ENCODE measurements around the gene ICAM5. TPM values are rescaled to one million over a fixed set of nuclear protein-coding genes. Genes with fewer than 3 reads are reported as not detected.

Gene ICAM5
- total RNA-seq, 1 experiment from 2014 or later, result 0.20 TPM

DNA sequence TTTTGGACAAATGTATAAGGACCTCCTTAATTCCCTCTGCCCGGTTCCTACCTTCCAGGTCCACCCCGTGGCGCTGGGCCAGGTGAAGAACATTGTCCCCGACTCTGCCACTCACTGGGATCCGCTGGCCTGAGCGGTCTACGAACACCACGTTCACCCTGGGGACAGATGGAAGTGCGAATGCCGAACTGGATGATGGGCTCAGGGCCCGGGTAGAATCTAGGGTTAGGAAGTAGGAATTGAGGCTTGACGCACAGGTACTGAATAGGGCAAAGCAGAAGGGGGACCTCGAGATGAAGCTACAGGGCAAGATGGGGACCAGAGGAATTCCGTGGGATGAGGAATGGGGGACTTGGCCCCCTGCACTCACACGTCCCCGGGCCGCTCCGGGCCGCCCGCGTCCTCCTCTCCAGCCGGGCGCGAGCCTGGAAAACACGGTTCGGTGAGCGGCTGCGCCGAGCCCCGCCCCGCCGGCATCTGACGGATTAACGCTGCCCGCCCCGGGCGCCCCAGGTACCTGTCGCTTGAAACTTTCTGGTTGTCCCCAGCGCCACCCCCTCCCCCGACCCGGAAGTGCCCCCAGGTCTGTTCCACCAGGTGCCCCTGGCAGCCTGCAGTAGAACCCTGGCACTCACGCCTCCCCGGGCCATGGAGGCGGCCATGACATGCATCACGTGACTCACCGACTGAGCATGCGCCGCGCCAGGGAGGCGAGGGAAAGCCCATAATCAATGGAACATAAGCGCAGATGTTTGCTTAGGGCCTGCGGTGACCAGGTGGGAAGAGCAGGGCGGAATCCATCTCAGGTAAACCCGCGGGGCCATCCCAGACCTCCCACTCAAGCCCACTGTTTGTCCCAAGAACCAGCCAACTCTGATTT is 25.8 kb downstream of the ICAM5 start, which contains the start of gene FDX2:
Gene FDX2, minus strand, starts transcription at position 681 of the 880 bp plus-strand sequence. Its CDS starts 19 bp downstream, at position 662.
- in situ Hi-C loops (cut with HindIII; ENCODE audit: low pct_unique_long_range_greater_than_20kb, low sequenced_read_pairs), result no loop called here
- DNase-seq (ENCODE audit: low read depth), result peak; percentile 53

DNA sequence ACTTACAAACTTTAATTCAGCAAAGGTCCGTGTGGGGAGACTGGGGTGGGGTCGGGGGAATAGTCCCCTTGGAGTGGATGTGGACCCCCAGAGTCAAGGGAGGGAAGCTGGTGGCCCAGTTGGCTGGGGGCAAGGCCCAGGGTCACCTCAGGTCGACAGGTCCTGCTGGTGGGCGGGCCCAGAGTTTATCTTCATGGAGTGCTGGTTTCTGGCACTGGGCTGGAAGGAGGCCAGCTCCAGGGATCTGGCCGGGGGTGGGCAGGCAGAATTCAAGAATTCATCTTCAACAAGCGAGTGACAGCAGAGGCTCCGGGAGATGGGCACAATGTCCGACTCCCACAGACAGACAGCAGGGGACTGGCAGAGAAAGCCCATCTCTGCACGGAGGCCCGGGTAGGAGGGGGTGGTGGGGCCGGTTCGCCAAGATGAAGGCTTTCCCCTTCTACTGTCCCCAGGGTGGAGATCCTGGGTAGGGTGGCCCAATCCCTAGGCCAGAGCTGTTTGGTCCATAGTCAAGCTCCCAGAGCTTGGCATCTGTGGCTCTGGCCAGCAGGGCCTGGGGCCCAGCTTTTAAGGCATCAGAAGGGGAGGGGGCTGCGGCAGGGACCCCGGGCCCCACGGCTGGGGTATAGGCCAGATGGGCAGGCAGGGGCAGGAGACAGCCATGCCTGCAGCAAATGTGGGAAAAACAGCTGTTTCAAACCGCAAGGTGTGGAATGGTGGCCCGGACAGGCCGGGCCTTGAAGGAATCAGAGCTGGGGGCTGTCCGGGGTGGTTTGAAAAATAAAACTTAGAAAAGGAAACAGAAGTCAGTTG is 26.7 kb downstream of the ICAM5 start:
- in situ Hi-C loops (cut with HindIII; ENCODE audit: low pct_unique_long_range_greater_than_20kb, low sequenced_read_pairs), result no loop called here

DNA sequence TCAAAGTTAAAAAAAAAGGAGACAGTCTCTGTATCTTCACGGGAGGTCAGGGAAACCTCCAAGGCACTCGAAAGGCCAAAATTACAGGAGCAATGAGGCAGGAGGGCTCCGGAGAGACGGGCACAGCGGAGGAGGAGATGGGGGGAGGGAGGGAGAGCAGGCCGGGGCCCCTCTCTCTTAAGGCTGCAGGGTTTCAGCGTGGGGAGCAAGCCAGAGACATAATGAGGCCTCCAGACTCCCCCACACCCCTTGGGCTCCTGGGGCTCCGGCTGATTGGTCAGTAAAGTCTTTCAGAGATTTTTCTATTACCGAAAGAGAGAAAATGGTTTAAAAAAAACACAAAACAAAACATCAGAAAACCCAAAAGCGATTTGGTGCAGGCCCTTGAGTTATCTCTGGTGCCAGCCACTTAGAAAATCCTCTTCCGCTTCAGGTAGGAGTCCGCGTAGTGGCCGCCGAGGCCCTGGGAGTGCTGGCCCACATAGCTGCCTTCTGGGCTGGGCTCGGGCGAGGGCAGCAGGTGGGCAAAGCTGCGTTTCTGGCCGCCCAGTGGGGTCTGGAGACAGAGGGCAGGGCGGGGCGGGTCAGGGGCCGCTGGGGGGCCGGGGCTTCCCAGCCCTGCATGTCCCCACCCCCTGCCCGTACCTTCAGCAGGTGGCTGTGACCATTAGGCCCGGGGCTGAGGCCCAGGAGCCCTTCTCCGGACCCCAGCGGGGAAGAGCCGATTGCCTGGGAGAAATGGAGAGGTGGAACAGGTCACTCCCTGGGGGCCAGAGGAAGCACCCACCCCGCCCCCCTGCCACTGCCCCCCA is 27.5 kb downstream of the ICAM5 start:
- in situ Hi-C loops (cut with HindIII; ENCODE audit: low pct_unique_long_range_greater_than_20kb, low sequenced_read_pairs), result no loop called here
- no peak for DNase-seq (ENCODE audit: low read depth)

More for the DNA sequence above, 26.7 kb downstream of the ICAM5 start:
- DNase-seq (ENCODE audit: low read depth), result no peak

DNA sequence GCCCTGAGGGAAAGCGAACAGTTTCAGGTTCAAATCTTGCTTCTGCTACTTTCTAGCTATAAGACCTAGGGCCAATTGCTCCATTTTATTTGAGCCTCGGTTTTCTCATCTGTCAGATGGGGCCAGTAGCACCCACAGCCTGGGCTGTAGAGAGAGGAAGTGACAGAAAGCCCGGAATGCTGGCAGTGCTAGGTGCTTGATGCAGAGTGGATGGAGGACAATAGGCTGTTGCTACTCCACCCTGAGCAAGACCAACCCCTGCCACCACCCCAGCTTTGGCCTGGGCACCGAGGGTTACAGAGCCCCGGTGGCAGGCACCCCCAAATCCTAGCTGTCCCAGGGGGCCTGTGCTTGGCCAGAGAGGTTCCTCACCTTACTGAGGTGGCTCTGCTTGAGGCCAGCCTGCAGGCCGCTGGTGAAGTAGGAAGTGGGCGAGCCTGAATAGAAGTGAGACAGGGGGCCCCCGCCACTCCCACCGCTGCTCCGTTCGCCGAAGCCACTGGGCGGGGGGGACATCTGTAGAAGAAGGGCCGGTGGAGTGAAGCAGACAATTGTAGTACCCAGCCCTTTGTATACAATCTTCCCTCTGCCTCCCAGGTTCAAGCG is 28.2 kb downstream of the ICAM5 start:
- no peak for DNase-seq (ENCODE audit: low read depth)
- in situ Hi-C loops (cut with HindIII; ENCODE audit: low pct_unique_long_range_greater_than_20kb, low sequenced_read_pairs), result no loop called here

DNA sequence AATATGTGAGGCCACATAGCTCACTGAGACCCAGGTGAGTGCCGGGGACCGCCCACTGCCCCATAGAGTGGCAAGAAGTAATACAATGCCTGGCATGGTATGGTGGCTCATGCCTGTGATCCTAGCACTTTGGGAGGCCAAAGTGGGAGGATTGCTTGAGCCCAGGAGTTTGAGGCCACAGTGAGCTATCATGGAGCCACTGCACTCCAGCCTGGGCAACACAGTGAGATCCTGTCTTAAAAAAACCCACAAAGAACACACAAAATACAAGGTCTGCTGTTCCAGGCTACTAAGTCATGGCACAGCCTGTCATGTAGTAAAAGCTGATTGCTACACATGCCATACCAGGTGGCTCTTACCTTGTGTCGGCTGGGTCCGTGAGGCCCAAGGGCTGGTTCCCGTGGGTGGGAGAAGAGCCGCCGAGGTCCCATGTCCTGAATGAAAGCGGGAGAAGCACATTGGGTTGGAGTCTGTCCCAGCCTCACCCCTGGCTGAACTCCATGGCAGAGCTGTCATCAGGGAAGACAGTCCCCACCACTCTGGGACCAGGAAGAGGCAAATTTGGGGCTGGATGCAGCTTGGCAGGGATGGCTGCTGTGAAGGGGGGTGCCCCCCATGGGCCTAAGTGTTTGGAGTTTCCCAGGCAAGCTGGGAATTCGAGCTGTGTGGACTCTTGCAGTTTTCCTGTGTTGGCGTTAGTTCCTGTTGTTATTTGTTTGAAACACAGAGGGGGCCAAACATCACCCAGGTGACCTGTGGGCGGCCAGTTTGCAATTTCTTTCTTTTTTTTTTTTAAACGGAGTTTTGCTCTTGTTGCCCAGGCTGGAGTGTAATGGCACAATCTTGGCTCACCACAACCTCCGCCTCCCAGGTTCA is 29.3 kb downstream of the ICAM5 start:
- in situ Hi-C loops (cut with HindIII; ENCODE audit: low pct_unique_long_range_greater_than_20kb, low sequenced_read_pairs), result no loop called here
- no peak for DNase-seq (ENCODE audit: low read depth)

DNA sequence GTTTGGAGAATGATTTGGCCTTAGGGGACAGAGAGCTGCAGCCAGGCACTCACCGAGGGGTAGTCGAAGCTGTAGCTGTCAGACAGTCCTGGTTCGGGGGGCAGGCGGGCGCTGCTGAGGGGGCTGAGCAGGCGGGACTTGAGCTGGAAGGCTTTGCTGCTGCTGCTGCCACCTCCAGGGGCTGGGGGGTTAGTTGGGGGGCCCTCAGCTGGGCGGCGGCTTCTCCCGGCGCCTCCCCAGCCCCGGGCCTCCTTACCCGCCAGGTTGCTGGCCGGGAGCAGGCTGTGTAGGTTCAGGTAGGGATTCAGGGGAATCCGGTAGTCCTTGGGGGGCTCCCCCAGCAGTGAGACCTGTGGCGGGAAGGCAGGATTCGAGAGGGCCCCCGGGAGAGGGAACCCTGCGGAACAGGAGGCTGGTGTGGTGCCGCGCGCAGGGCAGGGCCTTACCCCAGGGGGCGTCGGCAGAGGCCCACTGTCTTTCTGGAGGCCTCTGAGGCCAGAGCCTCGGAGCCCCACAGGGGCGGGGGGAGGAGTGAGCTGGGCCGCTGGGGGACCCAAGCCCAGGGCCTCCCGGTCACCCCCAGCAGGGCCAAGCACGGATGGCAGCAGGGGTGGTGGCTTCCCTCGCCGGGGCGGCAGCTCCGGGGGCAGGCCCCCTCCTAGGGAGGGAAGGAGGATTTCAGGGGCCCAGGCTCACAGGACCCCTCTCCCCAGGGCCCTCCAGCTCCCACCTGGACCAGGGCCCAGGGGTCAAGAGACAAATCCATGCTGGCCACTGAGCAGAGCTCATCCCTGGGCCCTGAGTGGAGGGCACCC is 31.1 kb downstream of the ICAM5 start:
- in situ Hi-C loops (cut with HindIII; ENCODE audit: low pct_unique_long_range_greater_than_20kb, low sequenced_read_pairs), result no loop called here

DNA sequence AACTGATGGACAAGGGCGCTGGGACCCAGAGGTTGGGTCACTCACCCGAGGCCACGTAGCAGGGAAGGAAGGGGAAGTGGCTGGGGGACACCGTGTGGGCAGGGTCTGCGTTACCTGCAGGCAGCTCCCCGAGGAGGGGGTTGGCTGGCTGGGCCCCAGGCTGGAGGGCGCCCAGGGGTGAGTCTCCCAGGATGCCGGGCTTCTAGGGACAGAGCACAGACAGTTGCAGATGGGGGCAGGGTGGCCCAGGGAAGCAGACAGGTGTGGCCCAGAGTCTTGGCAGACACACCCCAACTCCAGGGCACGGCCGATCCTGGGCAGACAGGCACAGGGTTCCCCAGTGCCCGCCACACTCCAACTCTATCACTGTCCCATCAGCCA is 31.7 kb downstream of the ICAM5 start:
- DNase-seq (ENCODE audit: low read depth), result no peak
- in situ Hi-C loops (cut with HindIII; ENCODE audit: low pct_unique_long_range_greater_than_20kb, low sequenced_read_pairs), result no loop called here

More for the DNA sequence above, 31.1 kb downstream of the ICAM5 start:
- no peak for DNase-seq (ENCODE audit: low read depth)

DNA sequence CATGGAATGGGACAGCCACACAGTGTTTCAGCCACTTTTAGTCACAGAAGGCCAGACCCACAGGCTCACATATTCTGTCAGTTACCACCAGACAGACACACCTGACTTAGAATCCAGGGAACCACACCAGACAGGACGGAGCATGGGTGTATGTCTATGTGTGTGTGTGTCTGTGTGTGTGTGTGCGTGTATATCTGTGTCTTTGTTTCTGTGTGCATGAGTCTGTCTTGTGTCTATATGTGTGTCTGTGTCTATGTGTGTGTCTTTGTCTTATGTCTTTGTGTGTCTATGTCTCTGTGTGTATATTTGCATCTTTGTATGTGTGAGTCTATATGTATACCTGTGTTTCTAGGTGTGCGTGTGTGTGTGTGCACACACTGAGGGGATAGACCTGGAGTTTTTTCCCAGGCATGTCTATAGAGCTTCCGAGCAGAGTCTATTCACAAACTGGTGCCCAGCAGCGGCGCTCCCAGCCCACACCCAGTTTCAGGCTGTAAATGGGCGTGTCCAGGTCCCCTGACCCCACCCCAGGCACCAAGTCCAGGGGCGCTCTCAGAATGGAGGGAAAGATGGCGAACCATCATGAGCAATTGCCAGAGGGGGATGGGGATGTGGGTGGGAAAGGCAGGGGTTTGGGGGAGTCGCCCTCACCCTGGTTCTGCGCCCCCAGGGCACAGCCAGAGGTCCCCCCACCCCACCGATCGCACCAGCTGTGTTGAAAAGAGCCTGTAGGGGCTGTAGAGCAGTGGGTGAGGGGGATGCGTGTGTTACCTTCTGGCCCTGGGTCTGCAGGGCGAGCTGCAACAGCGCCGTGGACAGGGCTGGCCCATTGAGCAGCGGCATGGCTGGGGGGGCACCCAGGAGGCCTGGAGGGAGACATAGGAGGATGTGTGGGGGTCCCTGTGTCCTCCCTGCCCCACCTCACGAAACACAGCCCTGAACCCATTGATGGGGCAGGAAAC is 32.4 kb downstream of the ICAM5 start:
- in situ Hi-C loops (cut with HindIII; ENCODE audit: low pct_unique_long_range_greater_than_20kb, low sequenced_read_pairs), result no loop called here
- DNase-seq (ENCODE audit: low read depth), result no peak

DNA sequence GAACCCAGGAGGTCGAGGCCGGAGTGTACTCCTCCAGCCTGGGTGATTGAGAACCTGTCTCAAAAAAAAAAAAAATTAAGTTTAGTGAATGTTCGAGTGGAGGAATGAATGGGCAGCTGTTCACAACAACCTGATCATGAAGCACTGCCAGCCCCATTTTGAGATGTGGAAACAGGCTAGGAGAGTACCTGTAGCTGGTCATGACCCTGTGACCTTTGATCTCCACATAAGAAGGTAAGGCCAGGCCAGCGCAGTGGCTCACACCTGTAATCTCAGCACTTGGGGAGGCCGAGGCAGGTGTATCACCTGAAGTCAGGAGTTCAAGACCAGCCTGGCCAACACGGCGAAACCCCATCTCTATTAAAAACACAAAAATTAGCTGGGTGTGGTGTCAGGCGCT is 36.0 kb downstream of the ICAM5 start:
- DNase-seq (ENCODE audit: low read depth), result no peak
- in situ Hi-C loops (cut with HindIII; ENCODE audit: low pct_unique_long_range_greater_than_20kb, low sequenced_read_pairs), result no loop called here

DNA sequence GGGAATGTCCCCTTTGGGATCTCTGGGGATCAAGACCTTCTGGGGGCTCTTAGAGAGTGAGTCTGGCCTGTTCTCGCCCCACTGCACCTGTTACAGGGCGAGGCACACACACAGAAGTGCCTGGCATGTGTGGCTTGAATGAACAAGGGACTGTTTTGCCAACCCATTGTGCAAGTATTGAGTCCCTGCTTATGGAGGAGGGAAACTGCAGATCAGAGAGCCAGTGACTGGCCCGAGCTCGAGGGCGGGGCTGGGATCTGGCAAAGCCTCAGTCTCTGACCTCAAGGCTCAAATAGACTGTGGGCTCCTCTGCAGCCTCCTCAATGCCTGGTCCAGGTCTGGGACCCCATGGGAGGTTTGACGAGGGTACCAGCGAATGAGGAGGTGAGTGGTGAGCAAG is 38.0 kb downstream of the ICAM5 start:
- in situ Hi-C loops (cut with HindIII; ENCODE audit: low pct_unique_long_range_greater_than_20kb, low sequenced_read_pairs), result no loop called here
- no peak for DNase-seq (ENCODE audit: low read depth)

DNA sequence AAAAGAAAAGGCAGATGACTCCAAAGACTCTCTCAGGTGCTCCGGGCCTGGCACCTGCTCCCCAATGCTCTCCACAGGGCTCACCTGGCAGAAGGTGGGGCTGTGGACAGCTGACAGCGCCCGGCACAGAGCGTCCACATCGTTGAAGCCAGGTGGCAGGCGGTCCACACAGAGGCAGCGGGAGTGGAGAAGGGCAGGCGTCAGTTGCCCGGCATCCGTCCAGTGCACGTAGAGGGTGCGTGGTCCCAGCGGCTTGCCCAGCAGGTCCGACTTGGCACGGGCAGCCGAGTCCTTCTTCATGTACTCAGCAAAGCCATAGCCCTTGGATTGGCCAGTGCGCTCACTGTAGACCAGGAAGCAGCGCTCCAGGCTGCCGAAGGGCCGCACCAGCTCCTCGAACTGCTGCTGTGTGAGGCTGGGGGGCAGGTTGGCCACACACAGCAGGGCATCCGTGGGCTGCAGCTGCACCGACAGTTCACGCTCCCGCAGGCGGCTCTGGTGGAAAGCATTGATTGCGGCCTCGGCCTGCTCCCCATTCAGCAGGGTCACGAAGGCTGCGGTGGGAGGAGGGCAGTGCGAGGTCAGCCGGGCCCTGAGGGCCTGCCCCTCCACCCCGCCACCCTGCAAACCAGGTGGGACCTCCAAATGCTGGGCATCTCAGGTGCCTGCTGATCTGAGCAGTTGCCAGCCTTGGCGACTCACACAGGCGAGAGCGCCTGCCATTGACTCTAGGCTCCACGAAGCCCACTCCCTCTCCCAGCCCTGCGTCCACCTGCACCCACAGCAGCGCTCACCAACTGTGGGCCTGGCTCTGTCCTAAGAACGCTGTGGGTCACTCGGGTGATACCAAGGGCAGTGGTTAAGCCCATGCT is 39.0 kb downstream of the ICAM5 start:
- in situ Hi-C loops (cut with HindIII; ENCODE audit: low pct_unique_long_range_greater_than_20kb, low sequenced_read_pairs), result no loop called here

DNA sequence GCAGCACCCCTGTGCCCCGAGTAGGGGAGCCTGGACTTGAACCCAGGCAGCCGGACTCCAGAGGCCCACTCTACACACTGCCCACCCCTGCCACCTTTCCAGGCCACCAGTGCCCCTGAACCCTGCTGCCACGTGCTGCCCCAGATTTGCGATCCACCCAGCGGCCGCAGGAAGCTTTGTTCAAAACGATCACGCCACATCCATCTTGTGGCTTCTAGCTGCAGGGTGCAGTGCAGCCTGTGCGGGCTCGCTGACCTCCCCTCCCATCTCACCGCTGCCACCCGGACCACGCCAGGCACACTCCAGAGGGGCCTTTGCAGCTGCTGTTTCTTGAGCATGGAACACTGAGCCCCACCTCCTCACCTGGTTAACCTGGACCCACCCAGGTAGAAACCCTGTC is 39.8 kb downstream of the ICAM5 start:
- DNase-seq (ENCODE audit: low read depth), result no peak
- in situ Hi-C loops (cut with HindIII; ENCODE audit: low pct_unique_long_range_greater_than_20kb, low sequenced_read_pairs), result no loop called here

More for the DNA sequence above, 39.0 kb downstream of the ICAM5 start:
- DNase-seq (ENCODE audit: low read depth), result no peak

DNA sequence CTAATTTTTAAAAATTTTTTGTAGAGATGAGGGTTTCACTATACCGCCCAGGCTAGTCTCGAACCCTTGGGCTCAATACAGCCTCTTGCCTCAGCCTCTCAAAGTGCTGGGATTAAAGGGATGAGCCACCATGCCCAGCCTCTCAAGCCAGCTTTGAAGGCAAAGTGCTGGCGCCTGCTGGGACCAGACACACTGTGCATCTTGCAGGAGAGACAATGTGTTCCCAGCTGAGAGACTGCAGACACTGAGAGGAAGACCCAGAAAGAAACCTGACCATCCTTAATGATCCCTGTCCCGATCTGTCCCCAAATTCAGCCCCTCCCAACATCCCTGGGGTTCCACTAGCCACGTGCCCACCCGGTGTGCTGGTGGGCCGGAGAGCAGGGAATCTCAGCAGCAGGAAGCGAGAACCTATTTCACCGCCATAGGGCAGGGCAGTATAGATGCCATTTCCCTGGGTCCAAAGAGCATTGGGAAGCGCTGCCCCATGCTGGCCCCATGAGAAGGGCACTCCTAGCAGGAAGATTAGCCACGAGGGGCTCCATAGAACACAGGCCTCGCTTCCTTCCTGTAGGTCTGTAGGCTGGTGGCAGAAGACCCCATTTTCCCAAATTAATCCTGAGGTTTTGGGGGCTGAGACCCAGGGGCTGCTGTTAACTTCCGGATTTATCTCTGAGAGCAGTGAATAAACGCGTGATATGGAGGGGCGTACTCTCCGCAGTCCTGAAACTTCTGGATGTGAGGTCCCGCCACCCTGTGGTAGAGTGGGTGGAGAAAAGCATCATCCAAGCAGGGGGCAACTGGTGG is 42.6 kb downstream of the ICAM5 start:
- in situ Hi-C loops (cut with HindIII; ENCODE audit: low pct_unique_long_range_greater_than_20kb, low sequenced_read_pairs), result no loop called here

More for the DNA sequence above, 42.6 kb downstream of the ICAM5 start:
- DNase-seq (ENCODE audit: low read depth), result peak; percentile 12
